DMS153 (cell line): ENCODE data around the gene SULT1B1.
A peak's percentile ranks its signal among the peaks of the same experiment; 100 is the strongest.
"Not testable (repeated sequence)": the region's sequence is repeated elsewhere in the genome, so short reads cannot be mapped to it uniquely, and the experiment has no call there.

ENCODE experiments used
- DNase-seq: peaks from one replicate; lab custom pipeline; 2025; lab: John Stamatoyannopoulos, UW

Gene SULT1B1

GRCh38 chr4:69760455-69760854 is at the start of gene SULT1B1:
TSS of gene SULT1B1 (minus strand) at chr4:69760620. CDS start at chr4:69755217, 5,403 bp downstream.
- peak; percentile 13 for DNase-seq

DNA sequence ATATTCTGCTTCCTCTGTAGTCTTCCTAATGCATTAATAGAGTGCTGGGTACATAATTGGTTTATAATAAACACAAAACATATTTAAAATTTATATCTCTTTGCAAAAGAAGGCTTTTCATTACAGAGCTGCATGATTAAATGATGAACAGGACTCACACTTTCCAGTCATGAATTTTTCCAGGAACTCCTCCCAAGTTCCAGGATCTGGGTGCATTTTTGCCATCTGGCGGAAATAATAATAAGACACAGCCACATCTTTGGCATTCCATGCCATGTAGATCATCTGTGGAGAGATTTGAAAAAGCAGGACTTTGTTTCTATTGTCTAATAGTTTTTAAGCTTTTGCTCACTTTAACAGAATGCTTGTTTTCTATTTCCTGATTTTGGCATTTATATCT is 40.2 kb upstream of the SULT1B1 start:
- no peak for DNase-seq

DNA sequence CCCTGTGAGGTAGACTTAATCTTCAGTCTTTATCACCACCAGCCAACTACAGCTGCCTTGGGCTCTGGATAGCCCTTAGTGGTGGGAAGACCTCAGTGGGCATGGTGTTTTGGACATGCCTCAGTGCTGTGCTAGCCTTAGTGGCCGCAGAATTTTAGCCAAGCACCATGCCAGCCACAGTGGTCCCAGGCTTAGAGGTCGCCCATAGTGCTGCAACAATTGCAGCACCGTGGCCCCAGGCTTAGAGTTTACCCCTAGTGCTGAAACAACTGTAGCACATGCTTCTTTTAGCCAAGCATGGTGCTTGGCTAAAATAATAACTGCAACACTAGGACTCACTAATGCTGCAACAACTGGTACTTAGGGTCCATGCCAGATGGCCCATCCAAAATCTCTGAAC is 38.9 kb upstream of the SULT1B1 start:
- DNase-seq, result no peak

- DNase-seq, result no peak
Observed at GRCh38 chr4:69793732-69794131, 33.3 kb upstream of the SULT1B1 start.

DNA sequence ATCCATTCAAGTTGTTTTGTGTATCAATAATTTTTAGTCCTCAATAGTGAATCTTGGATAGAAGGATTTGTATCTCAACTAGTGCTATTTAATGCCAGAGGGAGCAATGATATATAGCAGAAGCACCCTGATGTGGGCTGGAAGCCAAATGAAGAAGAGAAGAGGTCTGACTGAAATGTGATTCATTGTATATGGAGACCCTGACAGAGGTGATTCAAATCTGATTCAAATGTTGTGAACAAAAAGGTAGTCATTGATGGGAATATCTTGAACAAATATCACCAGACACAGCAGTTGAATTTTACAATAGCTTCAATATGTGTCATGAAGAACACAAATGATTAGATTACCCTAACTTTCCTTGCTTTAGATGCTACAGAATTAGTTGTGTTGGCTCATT is 27.5 kb upstream of the SULT1B1 start:
- no peak for DNase-seq

DNA sequence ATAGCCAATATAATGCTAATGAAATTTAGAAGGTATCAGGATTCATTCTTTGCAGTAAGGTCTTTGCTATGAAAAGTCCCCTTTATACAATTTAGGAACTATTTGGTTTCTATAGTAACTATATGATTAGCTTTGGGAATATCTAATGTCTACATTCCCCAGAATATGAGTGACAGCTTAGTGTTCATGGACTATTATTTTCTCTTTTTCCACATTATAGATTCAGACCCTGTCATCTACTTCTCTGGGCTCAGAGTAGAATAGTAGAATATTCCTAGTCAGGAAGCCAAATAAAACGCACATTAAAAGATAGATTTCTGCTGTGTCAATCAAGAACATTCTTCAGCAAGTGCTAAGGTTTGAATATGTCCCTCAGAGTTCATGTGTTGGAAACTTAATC is 26.1 kb upstream of the SULT1B1 start:
- DNase-seq, result no peak

- DNase-seq, result no peak
Observed at GRCh38 chr4:69785211-69785831, 24.9 kb upstream of the SULT1B1 start.

- DNase-seq, result no peak
Observed at GRCh38 chr4:69782651-69783310, 22.4 kb upstream of the SULT1B1 start.

DNA sequence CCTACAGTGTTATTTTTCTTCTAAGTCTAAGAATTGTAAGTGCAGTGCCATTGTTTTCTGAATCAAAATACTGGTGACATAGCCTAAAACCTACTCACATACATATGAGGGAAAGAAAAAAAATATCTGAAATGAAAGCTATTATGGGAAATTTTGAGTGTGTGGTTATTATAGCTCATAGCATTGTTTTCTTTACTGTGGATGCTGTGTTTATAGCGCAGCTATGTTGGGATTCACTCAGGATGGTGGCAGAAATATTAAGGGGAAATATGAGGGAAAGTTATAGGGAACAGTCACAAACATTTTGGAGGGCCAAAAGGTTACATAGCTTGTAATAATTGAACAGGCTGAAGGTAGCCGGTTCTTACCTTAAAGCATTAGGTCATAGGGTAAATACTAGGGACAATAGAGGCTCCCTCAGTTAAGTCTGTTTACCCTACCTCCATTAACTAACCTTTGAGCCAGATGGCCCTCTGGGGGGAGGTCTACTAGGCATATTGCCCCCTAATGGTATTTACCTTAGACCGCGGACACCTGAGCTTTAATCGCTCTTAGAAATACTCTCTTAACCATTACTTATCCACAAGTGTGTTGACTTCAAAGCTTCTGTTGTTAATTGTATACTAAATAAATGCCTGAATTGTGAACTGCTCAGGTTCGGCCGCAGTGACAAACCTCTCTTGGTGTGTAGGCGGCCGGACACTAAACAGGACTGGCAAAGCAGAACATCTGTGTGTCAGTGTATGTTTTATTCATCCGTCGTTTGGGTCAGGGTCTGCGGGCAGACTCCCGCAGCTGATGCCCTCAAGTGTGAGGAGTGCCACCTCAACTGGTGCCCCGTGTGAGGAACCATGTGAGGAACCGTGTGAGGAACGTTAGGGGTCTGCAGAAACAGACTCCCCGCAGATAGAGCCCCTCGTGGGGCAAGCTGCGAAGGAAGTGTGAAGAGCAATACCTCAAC is 21.3 kb upstream of the SULT1B1 start:
- DNase-seq, result peak; percentile 90

- no peak for DNase-seq
Observed at GRCh38 chr4:69780141-69780540, 19.7 kb upstream of the SULT1B1 start.

DNA sequence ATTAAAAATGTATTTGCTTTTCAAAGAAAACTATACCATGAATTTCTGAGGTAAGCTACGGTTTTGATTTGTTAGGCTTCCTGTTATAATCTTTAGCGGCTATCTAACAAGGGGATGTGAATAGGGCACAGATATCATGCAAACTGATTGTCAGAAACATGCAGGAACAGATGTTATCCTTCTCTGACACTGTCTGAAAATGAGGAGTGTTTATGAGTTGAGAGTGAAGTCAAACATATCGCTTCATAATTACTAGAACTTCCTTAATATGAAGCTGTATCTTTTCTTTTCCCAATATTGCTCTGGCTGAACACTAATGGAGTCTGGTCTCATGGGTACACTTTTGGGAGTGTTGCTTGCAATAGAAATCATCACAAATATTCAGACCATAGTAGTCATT is 16.3 kb upstream of the SULT1B1 start:
- no peak for DNase-seq

- no peak for DNase-seq
Observed at GRCh38 chr4:69775321-69775867, 15.0 kb upstream of the SULT1B1 start.

DNA sequence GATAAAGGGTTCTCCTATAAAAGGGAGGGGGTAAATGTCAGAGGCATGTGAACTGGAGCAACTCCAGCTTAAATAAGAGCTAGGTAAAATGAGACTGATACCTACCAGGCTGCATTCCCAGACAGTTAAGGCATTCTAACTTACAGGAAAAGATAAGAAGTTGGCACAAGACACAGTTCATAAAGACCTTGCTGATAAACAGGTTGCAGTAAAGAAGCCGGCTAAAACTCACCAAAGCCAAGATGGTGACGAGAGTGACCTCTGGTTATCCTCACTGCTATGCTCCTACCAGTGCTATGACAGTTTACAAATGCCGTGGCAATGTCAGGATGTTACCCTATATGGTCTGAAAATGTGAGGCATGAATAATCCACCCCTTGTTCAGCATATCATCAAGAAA is 13.1 kb upstream of the SULT1B1 start:
- no peak for DNase-seq

DNA sequence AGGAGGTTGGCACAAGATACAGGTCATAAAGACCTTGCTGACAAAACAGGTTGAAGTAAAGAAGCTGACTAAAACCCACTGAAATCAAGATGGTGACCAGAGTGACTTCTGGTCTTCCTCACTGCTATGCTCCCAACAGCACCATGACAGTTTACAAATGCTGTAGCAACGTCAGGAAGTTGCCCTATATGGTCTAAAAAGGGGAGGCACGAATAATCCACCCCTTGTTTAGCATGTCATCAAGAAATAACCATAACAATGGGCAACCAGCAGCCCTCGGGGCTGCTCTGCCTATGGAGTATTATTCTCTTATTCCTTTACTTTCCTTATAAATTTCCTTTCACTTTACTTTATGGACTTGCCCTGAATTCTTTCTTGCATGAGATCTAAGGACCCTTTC is 8.1 kb upstream of the SULT1B1 start:
- DNase-seq, result not testable (repeated sequence)

DNA sequence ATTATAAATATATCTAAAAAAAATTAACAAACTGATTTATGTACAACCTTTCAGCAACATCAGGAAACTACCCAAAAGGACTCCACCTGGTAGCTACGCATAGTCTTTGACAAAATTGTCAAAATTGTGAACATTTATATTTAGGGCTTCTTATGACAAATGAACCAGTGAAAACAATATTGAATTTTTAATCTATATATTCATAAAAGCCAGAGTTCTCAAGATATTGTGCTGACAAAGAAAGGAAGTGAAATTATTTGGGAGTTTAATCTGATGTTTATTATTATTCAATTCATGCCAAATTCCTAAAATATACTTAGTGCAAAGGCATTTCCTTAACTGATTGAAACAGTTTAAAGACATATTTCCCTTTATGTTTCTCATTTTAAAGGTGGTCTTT is 5.3 kb upstream of the SULT1B1 start:
- no peak for DNase-seq

GRCh38 chr4:69764311-69764710 is 3.9 kb upstream of the SULT1B1 start:
- no peak for DNase-seq

GRCh38 chr4:69763233-69763632 is 2.8 kb upstream of the SULT1B1 start:
- DNase-seq, result no peak

GRCh38 chr4:69759189-69759604 is 1.2 kb downstream of the SULT1B1 start:
- DNase-seq, result peak; percentile 14

GRCh38 chr4:69757464-69757863 is 3.0 kb downstream of the SULT1B1 start:
- no peak for DNase-seq

DNA sequence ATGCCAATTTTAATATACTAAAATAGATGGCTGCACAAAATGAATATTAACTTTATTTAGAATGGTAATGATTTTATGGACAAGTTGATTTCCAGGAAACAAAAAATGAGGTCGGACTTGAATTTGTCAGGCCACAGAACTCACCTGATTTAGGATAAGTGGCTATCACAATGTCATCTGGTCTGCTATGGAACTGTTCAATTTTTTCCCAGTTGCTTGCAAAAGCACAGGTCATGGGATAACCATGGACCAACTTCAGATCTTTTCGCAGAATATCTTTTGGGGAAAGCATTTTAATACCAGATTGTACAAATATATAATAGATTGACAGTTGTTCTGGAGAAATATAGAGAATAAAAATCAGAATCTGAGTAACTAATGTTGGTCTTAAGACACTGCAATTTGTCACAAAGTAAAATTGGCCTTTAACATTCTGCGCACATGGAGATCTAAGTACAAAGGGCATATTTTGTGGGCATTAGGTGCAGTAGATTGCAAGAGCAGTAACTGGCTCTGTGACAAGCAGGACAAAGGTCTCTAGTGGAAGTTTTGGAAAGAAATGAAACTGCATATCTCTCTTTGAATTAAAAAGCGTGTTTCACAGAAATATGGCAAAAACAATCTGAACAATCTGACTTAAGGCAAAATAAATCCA is 5.4 kb downstream of the SULT1B1 start:
- no peak for DNase-seq

- DNase-seq, result no peak
Observed at GRCh38 chr4:69753686-69754085, 6.7 kb downstream of the SULT1B1 start.

DNA sequence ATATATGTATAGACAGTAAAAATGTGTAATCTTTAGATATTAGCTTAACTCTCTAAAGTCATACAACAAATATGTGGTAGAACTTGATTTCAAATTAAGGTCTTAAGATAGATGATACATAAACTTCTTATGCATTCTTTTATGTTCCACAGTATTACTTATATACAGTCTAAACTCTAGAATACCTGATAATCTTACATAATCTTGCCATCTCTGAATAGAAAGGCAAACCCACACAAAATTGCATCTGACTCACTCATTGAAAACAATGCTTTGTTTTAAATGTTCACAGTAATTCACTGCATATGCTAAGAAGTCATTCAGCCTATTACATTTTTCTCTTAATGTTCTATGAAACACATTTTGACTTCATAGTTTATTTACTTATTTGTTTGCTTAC is 10.1 kb downstream of the SULT1B1 start:
- no peak for DNase-seq
